Measurements from ENCODE around the gene SCARF2. TPM values are rescaled to one million over a fixed set of nuclear protein-coding genes. Genes with fewer than 3 reads are reported as not detected.

Gene SCARF2
- total and polyA plus RNA-seq, 2 of the 13 experiments (the other 11 are each of a cell fraction or from before 2014, with no cell fraction given) = 3.3 to 6.2 TPM

GRCh38 chr22:20418211-20418788 is 19.3 kb downstream of the SCARF2 start (continued):
- TF ChIP-seq, protein P1, sequence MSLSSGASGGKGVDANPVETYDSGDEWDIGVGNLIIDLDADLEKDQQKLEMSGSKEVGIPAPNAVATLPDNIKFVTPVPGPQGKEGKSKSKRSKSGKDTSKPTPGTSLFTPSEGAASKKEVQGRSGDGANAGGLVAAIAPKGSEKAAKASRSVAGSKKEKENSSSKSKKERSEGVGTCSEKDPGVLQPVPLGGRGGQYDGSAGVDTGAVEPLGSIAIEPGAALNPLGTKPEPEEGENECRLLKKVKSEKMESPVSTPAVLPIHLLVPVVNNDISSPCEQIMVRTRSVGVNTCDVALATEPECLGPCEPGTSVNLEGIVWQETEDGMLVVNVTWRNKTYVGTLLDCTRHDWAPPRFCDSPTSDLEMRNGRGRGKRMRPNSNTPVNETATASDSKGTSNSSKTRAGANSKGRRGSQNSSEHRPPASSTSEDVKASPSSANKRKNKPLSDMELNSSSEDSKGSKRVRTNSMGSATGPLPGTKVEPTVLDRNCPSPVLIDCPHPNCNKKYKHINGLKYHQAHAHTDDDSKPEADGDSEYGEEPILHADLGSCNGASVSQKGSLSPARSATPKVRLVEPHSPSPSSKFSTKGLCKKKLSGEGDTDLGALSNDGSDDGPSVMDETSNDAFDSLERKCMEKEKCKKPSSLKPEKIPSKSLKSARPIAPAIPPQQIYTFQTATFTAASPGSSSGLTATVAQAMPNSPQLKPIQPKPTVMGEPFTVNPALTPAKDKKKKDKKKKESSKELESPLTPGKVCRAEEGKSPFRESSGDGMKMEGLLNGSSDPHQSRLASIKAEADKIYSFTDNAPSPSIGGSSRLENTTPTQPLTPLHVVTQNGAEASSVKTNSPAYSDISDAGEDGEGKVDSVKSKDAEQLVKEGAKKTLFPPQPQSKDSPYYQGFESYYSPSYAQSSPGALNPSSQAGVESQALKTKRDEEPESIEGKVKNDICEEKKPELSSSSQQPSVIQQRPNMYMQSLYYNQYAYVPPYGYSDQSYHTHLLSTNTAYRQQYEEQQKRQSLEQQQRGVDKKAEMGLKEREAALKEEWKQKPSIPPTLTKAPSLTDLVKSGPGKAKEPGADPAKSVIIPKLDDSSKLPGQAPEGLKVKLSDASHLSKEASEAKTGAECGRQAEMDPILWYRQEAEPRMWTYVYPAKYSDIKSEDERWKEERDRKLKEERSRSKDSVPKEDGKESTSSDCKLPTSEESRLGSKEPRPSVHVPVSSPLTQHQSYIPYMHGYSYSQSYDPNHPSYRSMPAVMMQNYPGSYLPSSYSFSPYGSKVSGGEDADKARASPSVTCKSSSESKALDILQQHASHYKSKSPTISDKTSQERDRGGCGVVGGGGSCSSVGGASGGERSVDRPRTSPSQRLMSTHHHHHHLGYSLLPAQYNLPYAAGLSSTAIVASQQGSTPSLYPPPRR (CRISPR knock-in tag; IDR thresholded peaks at IDR 0.05; ENCODE audit: borderline replicate concordance) = no peak
- TF ChIP-seq ZNF616 (CRISPR knock-in tag; IDR thresholded peaks at IDR 0.05; ENCODE audit: low read depth) (no peak), ZBTB7A (CRISPR knock-in tag; IDR thresholded peaks at IDR 0.05) (no peak), MTA1 (CRISPR knock-in tag; IDR thresholded peaks at IDR 0.05; ENCODE audit: borderline replicate concordance) (0 out of 2 replicates have a peak, but pooled peaks have one; percentile 35), NFKB2 (CRISPR knock-in tag; IDR thresholded peaks at IDR 0.05; ENCODE audit: borderline replicate concordance) (peak; percentile 52; the same call in 1 of the 2 replicates), ZNF484 (CRISPR knock-in tag; IDR thresholded peaks at IDR 0.05; ENCODE audit: borderline replicate concordance, low read depth) (no peak), IRF9 (CRISPR knock-in tag; IDR thresholded peaks at IDR 0.05; ENCODE audit: borderline replicate concordance) (0 out of 2 replicates have a peak, but pooled peaks have one; percentile 51), NFKBIZ (CRISPR knock-in tag; IDR thresholded peaks at IDR 0.05) (no peak), ZNF317 (CRISPR knock-in tag; IDR thresholded peaks at IDR 0.05) (peak; percentile 58; the same call in 1 of the 2 replicates), ZNF770 (CRISPR knock-in tag; IDR thresholded peaks at IDR 0.05) (peak; percentile 97), SIX4 (CRISPR knock-in tag; IDR thresholded peaks at IDR 0.05) (no peak)
- TF ChIP-seq, protein P2, sequence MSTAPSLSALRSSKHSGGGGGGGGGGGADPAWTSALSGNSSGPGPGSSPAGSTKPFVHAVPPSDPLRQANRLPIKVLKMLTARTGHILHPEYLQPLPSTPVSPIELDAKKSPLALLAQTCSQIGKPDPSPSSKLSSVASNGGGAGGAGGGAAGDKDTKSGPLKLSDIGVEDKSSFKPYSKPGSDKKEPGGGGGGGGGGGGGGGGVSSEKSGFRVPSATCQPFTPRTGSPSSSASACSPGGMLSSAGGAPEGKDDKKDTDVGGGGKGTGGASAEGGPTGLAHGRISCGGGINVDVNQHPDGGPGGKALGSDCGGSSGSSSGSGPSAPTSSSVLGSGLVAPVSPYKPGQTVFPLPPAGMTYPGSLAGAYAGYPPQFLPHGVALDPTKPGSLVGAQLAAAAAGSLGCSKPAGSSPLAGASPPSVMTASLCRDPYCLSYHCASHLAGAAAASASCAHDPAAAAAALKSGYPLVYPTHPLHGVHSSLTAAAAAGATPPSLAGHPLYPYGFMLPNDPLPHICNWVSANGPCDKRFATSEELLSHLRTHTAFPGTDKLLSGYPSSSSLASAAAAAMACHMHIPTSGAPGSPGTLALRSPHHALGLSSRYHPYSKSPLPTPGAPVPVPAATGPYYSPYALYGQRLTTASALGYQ (CRISPR knock-in tag; IDR thresholded peaks at IDR 0.05) = no peak
- TF ChIP-seq, protein P3, sequence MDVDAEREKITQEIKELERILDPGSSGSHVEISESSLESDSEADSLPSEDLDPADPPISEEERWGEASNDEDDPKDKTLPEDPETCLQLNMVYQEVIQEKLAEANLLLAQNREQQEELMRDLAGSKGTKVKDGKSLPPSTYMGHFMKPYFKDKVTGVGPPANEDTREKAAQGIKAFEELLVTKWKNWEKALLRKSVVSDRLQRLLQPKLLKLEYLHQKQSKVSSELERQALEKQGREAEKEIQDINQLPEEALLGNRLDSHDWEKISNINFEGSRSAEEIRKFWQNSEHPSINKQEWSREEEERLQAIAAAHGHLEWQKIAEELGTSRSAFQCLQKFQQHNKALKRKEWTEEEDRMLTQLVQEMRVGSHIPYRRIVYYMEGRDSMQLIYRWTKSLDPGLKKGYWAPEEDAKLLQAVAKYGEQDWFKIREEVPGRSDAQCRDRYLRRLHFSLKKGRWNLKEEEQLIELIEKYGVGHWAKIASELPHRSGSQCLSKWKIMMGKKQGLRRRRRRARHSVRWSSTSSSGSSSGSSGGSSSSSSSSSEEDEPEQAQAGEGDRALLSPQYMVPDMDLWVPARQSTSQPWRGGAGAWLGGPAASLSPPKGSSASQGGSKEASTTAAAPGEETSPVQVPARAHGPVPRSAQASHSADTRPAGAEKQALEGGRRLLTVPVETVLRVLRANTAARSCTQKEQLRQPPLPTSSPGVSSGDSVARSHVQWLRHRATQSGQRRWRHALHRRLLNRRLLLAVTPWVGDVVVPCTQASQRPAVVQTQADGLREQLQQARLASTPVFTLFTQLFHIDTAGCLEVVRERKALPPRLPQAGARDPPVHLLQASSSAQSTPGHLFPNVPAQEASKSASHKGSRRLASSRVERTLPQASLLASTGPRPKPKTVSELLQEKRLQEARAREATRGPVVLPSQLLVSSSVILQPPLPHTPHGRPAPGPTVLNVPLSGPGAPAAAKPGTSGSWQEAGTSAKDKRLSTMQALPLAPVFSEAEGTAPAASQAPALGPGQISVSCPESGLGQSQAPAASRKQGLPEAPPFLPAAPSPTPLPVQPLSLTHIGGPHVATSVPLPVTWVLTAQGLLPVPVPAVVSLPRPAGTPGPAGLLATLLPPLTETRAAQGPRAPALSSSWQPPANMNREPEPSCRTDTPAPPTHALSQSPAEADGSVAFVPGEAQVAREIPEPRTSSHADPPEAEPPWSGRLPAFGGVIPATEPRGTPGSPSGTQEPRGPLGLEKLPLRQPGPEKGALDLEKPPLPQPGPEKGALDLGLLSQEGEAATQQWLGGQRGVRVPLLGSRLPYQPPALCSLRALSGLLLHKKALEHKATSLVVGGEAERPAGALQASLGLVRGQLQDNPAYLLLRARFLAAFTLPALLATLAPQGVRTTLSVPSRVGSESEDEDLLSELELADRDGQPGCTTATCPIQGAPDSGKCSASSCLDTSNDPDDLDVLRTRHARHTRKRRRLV (CRISPR knock-in tag; IDR thresholded peaks at IDR 0.05) = 0 out of 2 replicates have a peak, but pooled peaks have one; percentile 56

All from HepG2 (cell line).